Measurements from ENCODE around the gene PYM1. TPM values are rescaled to one million over a fixed set of nuclear protein-coding genes. Genes with fewer than 3 reads are reported as not detected.

The PYM1 gene
- total and polyA plus RNA-seq, 2 of the 13 experiments (the other 11 are each of a cell fraction or from before 2014, with no cell fraction given) = 44.0 to 51.8 TPM

GRCh38 chr12:55974308-55974730, 46.6 kb upstream of the PYM1 start (continued):
- no peak for TF ChIP-seq JARID2 (CRISPR knock-in tag; IDR thresholded peaks at IDR 0.05; ENCODE audit: insufficient replicate concordance)
- no peak for TF ChIP-seq STAT6 (CRISPR knock-in tag; IDR thresholded peaks at IDR 0.05; ENCODE audit: borderline replicate concordance)
- no peak for TF ChIP-seq TEAD2 (CRISPR knock-in tag; IDR thresholded peaks at IDR 0.05)
- no peak for TF ChIP-seq RFX1 (IDR thresholded peaks at IDR 0.05)
- TF ChIP-seq NAIF1 (CRISPR knock-in tag; IDR thresholded peaks at IDR 0.05; ENCODE audit: borderline replicate concordance) = no peak
- no peak for TF ChIP-seq HHEX (CRISPR knock-in tag; IDR thresholded peaks at IDR 0.05)
- no peak for TF ChIP-seq PRDM15 (CRISPR knock-in tag; IDR thresholded peaks at IDR 0.05)
- TF ChIP-seq NFIB (CRISPR knock-in tag; IDR thresholded peaks at IDR 0.05; ENCODE audit: borderline replicate concordance) = no peak
- TF ChIP-seq RFXAP (CRISPR knock-in tag; IDR thresholded peaks at IDR 0.05; ENCODE audit: borderline replicate concordance) = no peak
- TF ChIP-seq ELK4 (CRISPR knock-in tag; IDR thresholded peaks at IDR 0.05; ENCODE audit: borderline replicate concordance) = no peak
- TF ChIP-seq CERS6 (CRISPR knock-in tag; IDR thresholded peaks at IDR 0.05) = no peak
- no peak for TF ChIP-seq RCOR2 (CRISPR knock-in tag; IDR thresholded peaks at IDR 0.05)
- no peak for TF ChIP-seq MATR3 (CRISPR knock-in tag; IDR thresholded peaks at IDR 0.05)
- peak; percentile 90; the same call in 1 of the 2 replicates for TF ChIP-seq KAT7 (CRISPR knock-in tag; IDR thresholded peaks at IDR 0.05; ENCODE audit: borderline replicate concordance)
- TF ChIP-seq DMAP1 (CRISPR knock-in tag; IDR thresholded peaks at IDR 0.05) = 0 out of 2 replicates have a peak, but pooled peaks have one; percentile 1
- no peak for TF ChIP-seq TBX3 (IDR thresholded peaks at IDR 0.05; ENCODE audit: borderline replicate concordance)
- no peak for TF ChIP-seq ATF1 (CRISPR knock-in tag; IDR thresholded peaks at IDR 0.05)
- TF ChIP-seq MZF1 (CRISPR knock-in tag; IDR thresholded peaks at IDR 0.05; ENCODE audit: borderline replicate concordance) = no peak
- no peak for TF ChIP-seq HNRNPH1 (optimal IDR thresholded peaks at IDR 0.05; ENCODE audit: low read depth, low read length)
- no peak for TF ChIP-seq GTF3A (CRISPR knock-in tag; conservative IDR thresholded peaks at IDR 0.05)
- no peak for TF ChIP-seq ZNF841 (CRISPR knock-in tag; IDR thresholded peaks at IDR 0.05; ENCODE audit: borderline replicate concordance)
- TF ChIP-seq ELF4 (CRISPR knock-in tag; IDR thresholded peaks at IDR 0.05; ENCODE audit: borderline replicate concordance) = no peak; the same call in 1 of the 2 replicates
- TF ChIP-seq GABPA (IDR thresholded peaks at IDR 0.05; ENCODE audit: low read depth, low read length) = no peak
- TF ChIP-seq GABPA (CRISPR knock-in tag; IDR thresholded peaks at IDR 0.05; ENCODE audit: low read depth) = no peak
- no peak for TF ChIP-seq ZNF256 (CRISPR knock-in tag; conservative IDR thresholded peaks at IDR 0.05)
- TF ChIP-seq ZNF335 (CRISPR knock-in tag; IDR thresholded peaks at IDR 0.05) = no peak

Data from HepG2 (cell line).